Skin epidermis (tissue), 12 donors: ENCODE data around the gene BCCIP.

Experiments
- H3K27ac ChIP-seq, 21 experiments: fragments of 200-600 bp; sonication (generic) in 11 of 21; one replicate each; pipeline ENCODE4 v1.5.0; 2020; ENCODE audit warnings: mild to moderate bottlenecking in 3 of 21, inconsistent platforms in 2 of 21, moderate library complexity in 2 of 21
- H3K4me3 ChIP-seq, 7 experiments: fragments of 200-600 bp; sonication (generic) in 2 of 7; one replicate each; pipeline ENCODE4 v1.5.0; 2020; ENCODE audit warnings: inconsistent platforms in 2 of 7, mild to moderate bottlenecking in 2 of 7, moderate library complexity in 1 of 7

The BCCIP gene

GRCh38 chr10:125795637-125796190 is 27.6 kb upstream of the BCCIP start:
- Histone ChIP-seq H3K27ac (no peak overlapping the region), H3K4me3 (no peak overlapping the region)

GRCh38 chr10:125797424-125797823 is 25.9 kb upstream of the BCCIP start:
- no peak overlapping the region for H3K4me3 ChIP-seq
- no peak overlapping the region for H3K27ac ChIP-seq

GRCh38 chr10:125797994-125798662 is 25.2 kb upstream of the BCCIP start:
- no peak overlapping the region for H3K4me3 ChIP-seq
- H3K27ac ChIP-seq = no peak overlapping the region

GRCh38 chr10:125799451-125800182 is 23.7 kb upstream of the BCCIP start:
- Histone ChIP-seq H3K27ac (no peak overlapping the region), H3K4me3 (no peak overlapping the region)

GRCh38 chr10:125801574-125801973 is 21.8 kb upstream of the BCCIP start:
- Histone ChIP-seq H3K4me3 (no peak overlapping the region), H3K27ac (no peak overlapping the region)

GRCh38 chr10:125802131-125802530 is 21.2 kb upstream of the BCCIP start:
- Histone ChIP-seq H3K27ac (no peak overlapping the region), H3K4me3 (no peak overlapping the region)

- no peak overlapping the region for H3K27ac ChIP-seq
- no peak overlapping the region for H3K4me3 ChIP-seq
Observed at GRCh38 chr10:125802739-125803138, 20.6 kb upstream of the BCCIP start.

- H3K27ac ChIP-seq = no peak overlapping the region
- no peak overlapping the region for H3K4me3 ChIP-seq
Observed at GRCh38 chr10:125808047-125808446, 15.3 kb upstream of the BCCIP start.

- Histone ChIP-seq H3K27ac (peak overlapping the region in 1 of 21 experiments; percentile 26), H3K4me3 (no peak overlapping the region)
Observed at GRCh38 chr10:125811251-125811650, 12.1 kb upstream of the BCCIP start.

GRCh38 chr10:125812128-125812750 is 11.1 kb upstream of the BCCIP start:
- Histone ChIP-seq H3K4me3 (no peak overlapping the region), H3K27ac (no peak overlapping the region)

- H3K27ac ChIP-seq = no peak overlapping the region
- H3K4me3 ChIP-seq = no peak overlapping the region
Observed at GRCh38 chr10:125815764-125816163, 7.6 kb upstream of the BCCIP start.

- no peak overlapping the region for H3K27ac ChIP-seq
Observed at GRCh38 chr10:125816548-125816947, 6.8 kb upstream of the BCCIP start.

GRCh38 chr10:125817337-125817946 is 5.9 kb upstream of the BCCIP start:
- Histone ChIP-seq H3K27ac (no peak overlapping the region), H3K4me3 (no peak overlapping the region)

More at GRCh38 chr10:125816548-125816947, 6.8 kb upstream of the BCCIP start:
- H3K4me3 ChIP-seq = no peak overlapping the region

- no peak overlapping the region for H3K4me3 ChIP-seq
- H3K27ac ChIP-seq = no peak overlapping the region
Observed at GRCh38 chr10:125820701-125821100, 2.6 kb upstream of the BCCIP start.

- peak overlapping the region; percentile 54 to 99 (median 95) for H3K27ac ChIP-seq
- peak overlapping the region; percentile 90 to 100 (median 96) for H3K4me3 ChIP-seq
Observed at GRCh38 chr10:125823663-125824251, 411 bp downstream of the BCCIP start.

GRCh38 chr10:125824736-125825135 is 1.4 kb downstream of the BCCIP start:
- Histone ChIP-seq H3K27ac (no peak overlapping the region), H3K4me3 (peak overlapping the region in 3 of 7 experiments; percentile 97 to 100 (median 99))

GRCh38 chr10:125827133-125827532 is 3.8 kb downstream of the BCCIP start:
- H3K4me3 ChIP-seq = no peak overlapping the region
- no peak overlapping the region for H3K27ac ChIP-seq

GRCh38 chr10:125828311-125828710 is 5.0 kb downstream of the BCCIP start:
- H3K4me3 ChIP-seq = no peak overlapping the region
- H3K27ac ChIP-seq = no peak overlapping the region

GRCh38 chr10:125836746-125837145 is 13.4 kb downstream of the BCCIP start:
- H3K27ac ChIP-seq = no peak overlapping the region
- H3K4me3 ChIP-seq = no peak overlapping the region
